Panc1 (cell line): ENCODE measurements around the gene UBE2V1. TPM values are rescaled to one million over a fixed set of nuclear protein-coding genes. Genes with fewer than 3 reads are reported as not detected.
A peak's percentile ranks its signal among the peaks of the same experiment; 100 is the strongest.

Experiments used
- ATAC-seq: fragments of 200-7000 bp; cut with Tn5 transposase; 2 replicates; pipeline ENCODE4 v1.9.1; 2020; ENCODE audit warnings: mild to moderate bottlenecking, moderate library complexity
- BruUV-seq: library from RNA; stranded (reverse); fragments of 400-500 nt; replicated peaks from 2 replicates; lab custom pipeline; 2021; lab: Mats Ljungman, UMichigan
- CTCF ChIA-PET: fragments of 300-600 bp; sonication (Branson Sonifier 250); formaldehyde crosslinking; loops from one replicate; lab custom pipeline; 2022; ENCODE audit warnings: antibody characterized with exemption; lab: Charles Lee
- POLR2A ChIA-PET: fragments of 300-600 bp; sonication (Branson Sonifier 250); formaldehyde crosslinking; loops from one replicate; lab custom pipeline; 2022; ENCODE audit warnings: antibody characterized with exemption; lab: Charles Lee
- DNase-seq: peaks from one replicate; pipeline ENCODE4 v3.0.0-alpha.2; 2010; ENCODE audit warnings: low read depth, low spot score
- H3K27ac ChIP-seq: 2 replicates; pipeline ENCODE4 v1.5.1; 2011; ENCODE audit warnings: mild to moderate bottlenecking, low read length, inconsistent platforms
- H3K27me3 ChIP-seq: fragments of 200-500 bp; sonication (Bioruptor generic); 2 replicates; pipeline ENCODE4 v1.6.0; 2014; ENCODE audit warnings: low read length, inconsistent platforms; ENCODE audit not compliant: control insufficient read depth, insufficient read depth
- H3K36me3 ChIP-seq: fragments of 200-500 bp; sonication (Bioruptor generic); 2 replicates; pipeline ENCODE4 v1.5.1; 2014; ENCODE audit warnings: inconsistent platforms, mild to moderate bottlenecking, low read length, moderate library complexity; ENCODE audit not compliant: control insufficient read depth, insufficient read depth
- H3K4me1 ChIP-seq: 2 replicates; pipeline ENCODE4 v1.5.1; 2011; ENCODE audit warnings: inconsistent platforms, mild to moderate bottlenecking, low read length, moderate library complexity; ENCODE audit not compliant: control insufficient read depth, insufficient read depth
- H3K4me3 ChIP-seq, 2 experiments: 2 replicates each; pipeline ENCODE4 v1.5.1; 2011 to 2012; ENCODE audit warnings: low read depth in 2 of 2, low read length in 2 of 2, mild to moderate bottlenecking in 2 of 2, inconsistent platforms in 1 of 2, moderate library complexity in 1 of 2
- H3K9me3 ChIP-seq: fragments of 200-500 bp; sonication (Bioruptor generic); 2 replicates; pipeline ENCODE4 v1.5.1; 2014; ENCODE audit warnings: low read depth, mild to moderate bottlenecking, inconsistent platforms, low read length, moderate library complexity; ENCODE audit not compliant: control insufficient read depth, insufficient read depth
- CTCF ChIP-seq: fragments of 450-650 bp; IDR thresholded peaks from 2 replicates; pipeline ENCODE4 v1.5.1; 2017; ENCODE audit warnings: mild to moderate bottlenecking
- POLR2AphosphoS5 ChIP-seq: IDR thresholded peaks from 2 replicates; pipeline ENCODE4 v1.6.1; 2012; ENCODE audit warnings: mild to moderate bottlenecking, low read depth, low read length, moderate library complexity
- REST ChIP-seq, 2 experiments: IDR thresholded peaks; 2 replicates each; pipeline ENCODE4 v1.6.1; 2011 to 2012; ENCODE audit warnings: low read depth in 2 of 2, control low read depth in 1 of 2, low read length in 1 of 2, mild to moderate bottlenecking in 1 of 2, moderate library complexity in 1 of 2; ENCODE audit not compliant: insufficient read depth in 1 of 2
- SIN3A ChIP-seq: IDR thresholded peaks from 2 replicates; pipeline ENCODE4 v1.6.1; 2012; ENCODE audit warnings: low read depth, mild to moderate bottlenecking, low read length, moderate library complexity, borderline replicate concordance; ENCODE audit not compliant: insufficient read depth
- TCF7L2 ChIP-seq: IDR thresholded peaks from 2 replicates; pipeline ENCODE4 v1.6.1; 2011; ENCODE audit warnings: mild to moderate bottlenecking, low read depth, low read length, inconsistent platforms
- in situ Hi-C: cut with HindIII; loops from 2 replicates; pipeline ENCODE4 v1.10.0; 2016; ENCODE audit warnings: low sequenced_read_pairs, low pct_unique_long_range_greater_than_20kb
- intact Hi-C: fragments of 100-400 bp; cut with micrococcal nuclease; formaldehyde crosslinking; loops from one replicate; pipeline ENCODE4 v1.10.0; 2022; ENCODE audit not compliant: unreplicated experiment
- total RNA-seq: library from RNA; stranded (reverse); gene quantifications from one replicate; pipeline ENCODE4 v1.2.1, GENCODE V29; 2021; ENCODE audit not compliant: unreplicated experiment

Gene UBE2V1
- total RNA-seq, 1 experiment from 2014 or later = 115 TPM

- Histone ChIP-seq H3K36me3 (peaks cover 34% of the 10 kb centered on the region), H3K4me3 (no peak overlapping the region), H3K27ac (no peak overlapping the region), H3K4me1 (peaks cover 12% of the 10 kb centered on the region), H3K9me3 (no peaks in the 10 kb centered on the region), H3K27me3 (no peaks in the 10 kb centered on the region)
- CTCF ChIA-PET = no interaction called here
- ATAC-seq = no peak
- intact Hi-C loops = no loop called here
- no peak for DNase-seq
- TF ChIP-seq REST (IDR thresholded peaks at IDR 0.05; ENCODE audit: insufficient read depth in 1 of 2, low read depth in 2 of 2, low read length in 1 of 2) = no peak
- no peak for TF ChIP-seq SIN3A
- no peak for TF ChIP-seq POLR2AphosphoS5
- no peak for TF ChIP-seq TCF7L2
- no peak for TF ChIP-seq CTCF
- in situ Hi-C loops = no loop called here
- no TSS peak for BruUV-seq
- POLR2A ChIA-PET = no interaction called here
Measured at GRCh38 chr20:50127587-50128519, 14.9 kb upstream of the UBE2V1 start.

GRCh38 chr20:50126662-50127061, 13.7 kb upstream of the UBE2V1 start:
- Histone ChIP-seq H3K9me3 (no peaks in the 10 kb centered on the region), H3K4me3 (no peak overlapping the region), H3K36me3 (peaks cover 31% of the 10 kb centered on the region), H3K27me3 (no peaks in the 10 kb centered on the region), H3K4me1 (peaks cover 13% of the 10 kb centered on the region), H3K27ac (peak overlapping the region; percentile 14)
- TF ChIP-seq CTCF (no peak), REST (IDR thresholded peaks at IDR 0.05; ENCODE audit: insufficient read depth in 1 of 2, low read depth in 2 of 2, low read length in 1 of 2) (no peak), POLR2AphosphoS5 (no peak; the same call in 1 of the 2 replicates), SIN3A (no peak), TCF7L2 (no peak)
- DNase-seq (no peak), ATAC-seq (no peak; the same call in 1 of the 2 replicates)
- intact Hi-C loops = no loop called here
- TSS peak; percentile 63 for BruUV-seq
- ChIA-PET POLR2A (no interaction called here), CTCF (no interaction called here)
- in situ Hi-C loops = no loop called here
